HepG2 (cell line): ENCODE data around the gene ROBO3. TPM values are rescaled to one million over a fixed set of nuclear protein-coding genes. Genes with fewer than 3 reads are reported as not detected.

Experiments used
- CBX5 ChIP-seq: sonication (generic); formaldehyde crosslinking; IDR thresholded peaks from 2 replicates; pipeline ENCODE4 v1.4.0; 2020; ENCODE audit warnings: missing genetic modification reagents, borderline replicate concordance
- HCFC1 ChIP-seq: fragments of 150-350 bp; IDR thresholded peaks from 2 replicates; pipeline ENCODE4 v1.6.1; 2014; ENCODE audit warnings: low read depth, low read length
- IRF9 ChIP-seq: sonication (generic); formaldehyde crosslinking; IDR thresholded peaks from 2 replicates; pipeline ENCODE4 v1.8.0; 2022; ENCODE audit warnings: missing genetic modification reagents, mild to moderate bottlenecking, borderline replicate concordance
- NFKBIZ ChIP-seq: IDR thresholded peaks from 2 replicates; pipeline ENCODE4 v1.6.1; 2018; ENCODE audit warnings: missing genetic modification reagents, missing compliant biosample characterization
- PAXIP1 ChIP-seq: sonication (generic); formaldehyde crosslinking; conservative IDR thresholded peaks from 2 replicates; pipeline ENCODE4 v1.4.0; 2020; ENCODE audit warnings: mild to moderate bottlenecking, missing genetic modification reagents, moderate library complexity
- RARG ChIP-seq: sonication (generic); formaldehyde crosslinking; IDR thresholded peaks from 2 replicates; pipeline ENCODE4 v1.4.0; 2020; ENCODE audit warnings: low read depth, mild to moderate bottlenecking, missing genetic modification reagents
- TRIM22 ChIP-seq: fragments of 450-650 bp; IDR thresholded peaks from 2 replicates; pipeline ENCODE4 v1.6.1; 2017
- ZBTB10 ChIP-seq: sonication (generic); formaldehyde crosslinking; IDR thresholded peaks from 2 replicates; pipeline ENCODE4 v1.4.0; 2020; ENCODE audit warnings: missing genetic modification reagents, borderline replicate concordance
- ZFP90 ChIP-seq: sonication (generic); formaldehyde crosslinking; IDR thresholded peaks from 2 replicates; pipeline ENCODE4 v1.8.0; 2022; ENCODE audit warnings: missing genetic modification reagents, mild to moderate bottlenecking, inconsistent platforms, borderline replicate concordance
- ZNF468 ChIP-seq: sonication (generic); formaldehyde crosslinking; IDR thresholded peaks from 2 replicates; pipeline ENCODE4 v1.8.0; 2022; ENCODE audit warnings: mild to moderate bottlenecking, moderate library complexity, missing genetic modification reagents
- ZNF773 ChIP-seq: sonication (generic); formaldehyde crosslinking; IDR thresholded peaks from 2 replicates; pipeline ENCODE4 v1.4.0; 2020; ENCODE audit warnings: missing genetic modification reagents, borderline replicate concordance
- ZNF841 ChIP-seq: sonication (generic); formaldehyde crosslinking; IDR thresholded peaks from 2 replicates; pipeline ENCODE4 v1.8.1; 2023; ENCODE audit warnings: missing genetic modification reagents, borderline replicate concordance
- polyA plus RNA-seq, 8 experiments: library from polyadenylated mRNA; depleted of rRNA in 3 of 8; stranded (reverse) in 7 of 8; unstranded in 1 of 8; fragments of >200 nt; fragmentation: Illumina TruSeq in 4 of 8; extraction: Trizol in 4 of 8; gene quantifications; 2 replicates each; pipeline versions ENCODE4 v1.2.1 to v1.2.3, GENCODE V29; 2011 to 2016; ENCODE audit warnings: low read depth in 4 of 8, missing spikeins in 1 of 8, mixed read lengths in 1 of 8; ENCODE audit not compliant: insufficient read depth in 1 of 8
- total RNA-seq, 5 experiments: library from RNA; depleted of rRNA; stranded (reverse); fragments of >200 nt; fragmentation: Illumina TruSeq; extraction: Trizol; gene quantifications; 2 replicates each; pipeline ENCODE4 v1.2.3, GENCODE V29; 2016; ENCODE audit warnings: low read depth in 1 of 5
- TF ChIP-seq, protein P1 (sequence below): sonication (generic); formaldehyde crosslinking; IDR thresholded peaks from 2 replicates; pipeline ENCODE4 v1.4.0; 2020; ENCODE audit warnings: mild to moderate bottlenecking, missing genetic modification reagents
- TF ChIP-seq, protein P2 (sequence below): sonication (generic); formaldehyde crosslinking; conservative IDR thresholded peaks from 2 replicates; pipeline ENCODE4 v1.8.0; 2022; ENCODE audit warnings: low read depth, missing genetic modification reagents

ROBO3 gene
- total and polyA plus RNA-seq, 2 of the 13 experiments (the other 11 are each of a cell fraction or from before 2014, with no cell fraction given) = 0.07 to 2.4 TPM

DNA sequence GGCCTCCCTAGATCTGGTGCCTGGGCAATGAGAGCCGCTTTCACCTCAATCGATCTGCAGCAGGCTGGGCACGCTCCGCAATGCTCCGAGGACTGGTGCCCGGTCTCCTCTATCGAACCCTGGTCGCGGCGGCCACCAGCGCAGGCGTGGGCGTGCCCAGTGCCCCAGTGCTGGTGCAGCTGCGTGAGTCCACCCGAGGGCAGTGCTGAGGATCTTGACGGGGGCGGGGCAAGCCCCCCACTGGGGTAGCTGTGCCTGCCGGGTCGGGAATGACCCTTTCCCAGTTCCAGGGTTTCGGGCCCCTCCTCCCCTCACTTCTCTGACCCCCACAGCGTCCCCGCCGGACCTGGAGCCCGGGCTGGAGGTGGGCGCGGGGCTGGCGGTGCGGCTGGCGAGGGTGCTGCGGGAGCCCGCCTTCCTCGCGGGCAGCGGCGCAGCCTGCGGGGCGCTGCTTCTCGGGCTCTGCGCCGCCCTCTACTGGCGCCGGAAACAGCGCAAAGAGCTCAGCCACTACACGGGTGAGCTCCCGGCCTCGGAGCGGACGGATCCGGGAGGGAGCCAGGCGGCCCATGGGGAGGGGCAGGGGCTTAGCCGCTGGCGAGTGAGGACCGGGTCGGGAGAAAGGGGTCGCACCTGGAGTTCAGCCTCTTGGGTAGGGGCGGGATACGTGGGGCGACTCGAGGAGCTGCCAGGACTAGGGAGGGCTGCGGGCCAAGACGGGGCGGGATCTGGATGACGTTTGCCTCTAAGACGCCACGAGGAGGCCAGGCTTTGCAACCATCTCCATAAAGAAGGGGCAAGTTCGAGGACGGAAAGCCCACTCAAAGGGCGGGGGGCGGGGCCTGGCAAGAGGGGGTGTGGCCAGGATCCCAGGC, 10.9 kb downstream of the ROBO3 start (continued):
- TF ChIP-seq CBX5 = 0 out of 2 replicates have a peak, but pooled peaks have one; percentile 13
- TF ChIP-seq ZBTB10 (CRISPR knock-in tag) = no peak; the same call in 1 of the 2 replicates
- no peak for TF ChIP-seq NFKBIZ (CRISPR knock-in tag)
- TF ChIP-seq HCFC1 = no peak
- no peak for TF ChIP-seq ZNF841 (CRISPR knock-in tag)
- no peak for TF ChIP-seq ZNF773 (CRISPR knock-in tag)
- TF ChIP-seq, protein P1, sequence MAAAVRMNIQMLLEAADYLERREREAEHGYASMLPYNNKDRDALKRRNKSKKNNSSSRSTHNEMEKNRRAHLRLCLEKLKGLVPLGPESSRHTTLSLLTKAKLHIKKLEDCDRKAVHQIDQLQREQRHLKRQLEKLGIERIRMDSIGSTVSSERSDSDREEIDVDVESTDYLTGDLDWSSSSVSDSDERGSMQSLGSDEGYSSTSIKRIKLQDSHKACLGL (CRISPR knock-in tag) = peak; percentile 63; the same call in 1 of the 2 replicates
- TF ChIP-seq, protein P2, sequence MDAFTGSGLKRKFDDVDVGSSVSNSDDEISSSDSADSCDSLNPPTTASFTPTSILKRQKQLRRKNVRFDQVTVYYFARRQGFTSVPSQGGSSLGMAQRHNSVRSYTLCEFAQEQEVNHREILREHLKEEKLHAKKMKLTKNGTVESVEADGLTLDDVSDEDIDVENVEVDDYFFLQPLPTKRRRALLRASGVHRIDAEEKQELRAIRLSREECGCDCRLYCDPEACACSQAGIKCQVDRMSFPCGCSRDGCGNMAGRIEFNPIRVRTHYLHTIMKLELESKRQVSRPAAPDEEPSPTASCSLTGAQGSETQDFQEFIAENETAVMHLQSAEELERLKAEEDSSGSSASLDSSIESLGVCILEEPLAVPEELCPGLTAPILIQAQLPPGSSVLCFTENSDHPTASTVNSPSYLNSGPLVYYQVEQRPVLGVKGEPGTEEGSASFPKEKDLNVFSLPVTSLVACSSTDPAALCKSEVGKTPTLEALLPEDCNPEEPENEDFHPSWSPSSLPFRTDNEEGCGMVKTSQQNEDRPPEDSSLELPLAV (CRISPR knock-in tag) = no peak
- no peak for TF ChIP-seq RARG
- no peak; the same call in 1 of the 2 replicates for TF ChIP-seq ZFP90 (CRISPR knock-in tag)
- TF ChIP-seq ZNF468 (CRISPR knock-in tag) = no peak; the same call in 1 of the 2 replicates
- no peak for TF ChIP-seq TRIM22
- TF ChIP-seq PAXIP1 (CRISPR knock-in tag) = no peak
- TF ChIP-seq IRF9 (CRISPR knock-in tag) = peak; percentile 79; the same call in 1 of the 2 replicates
